ENCODE data around the gene ATP6V1G3. TPM values are rescaled to one million over a fixed set of nuclear protein-coding genes. Genes with fewer than 3 reads are reported as not detected.
"Not testable (repeated sequence)": the region's sequence is repeated elsewhere in the genome, so short reads cannot be mapped to it uniquely, and the experiment has no call there.

ATP6V1G3 gene
- total RNA-seq, 1 donor from 2014 or later: not detected

GRCh38 chr1:198481661-198482060, 58.8 kb downstream of the ATP6V1G3 start:
- no peak overlapping the region for H3K27ac Mint-ChIP-seq (ENCODE audit: unreplicated experiment)
- TF ChIP-seq, protein P1, sequence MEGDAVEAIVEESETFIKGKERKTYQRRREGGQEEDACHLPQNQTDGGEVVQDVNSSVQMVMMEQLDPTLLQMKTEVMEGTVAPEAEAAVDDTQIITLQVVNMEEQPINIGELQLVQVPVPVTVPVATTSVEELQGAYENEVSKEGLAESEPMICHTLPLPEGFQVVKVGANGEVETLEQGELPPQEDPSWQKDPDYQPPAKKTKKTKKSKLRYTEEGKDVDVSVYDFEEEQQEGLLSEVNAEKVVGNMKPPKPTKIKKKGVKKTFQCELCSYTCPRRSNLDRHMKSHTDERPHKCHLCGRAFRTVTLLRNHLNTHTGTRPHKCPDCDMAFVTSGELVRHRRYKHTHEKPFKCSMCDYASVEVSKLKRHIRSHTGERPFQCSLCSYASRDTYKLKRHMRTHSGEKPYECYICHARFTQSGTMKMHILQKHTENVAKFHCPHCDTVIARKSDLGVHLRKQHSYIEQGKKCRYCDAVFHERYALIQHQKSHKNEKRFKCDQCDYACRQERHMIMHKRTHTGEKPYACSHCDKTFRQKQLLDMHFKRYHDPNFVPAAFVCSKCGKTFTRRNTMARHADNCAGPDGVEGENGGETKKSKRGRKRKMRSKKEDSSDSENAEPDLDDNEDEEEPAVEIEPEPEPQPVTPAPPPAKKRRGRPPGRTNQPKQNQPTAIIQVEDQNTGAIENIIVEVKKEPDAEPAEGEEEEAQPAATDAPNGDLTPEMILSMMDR (IDR thresholded peaks at IDR 0.05): no peak
- H3K9me3 Mint-ChIP-seq (ENCODE audit: low read depth): peaks cover 6% of the 10 kb centered on the region
- no peak overlapping the region for H3K4me3 Mint-ChIP-seq (ENCODE audit: unreplicated experiment)
- peaks cover 12% of the 10 kb centered on the region for H3K4me1 Mint-ChIP-seq (ENCODE audit: low read depth)
- no peaks in the 10 kb centered on the region for H3K27me3 Mint-ChIP-seq (ENCODE audit: low read depth)
- DNase-seq (ENCODE audit: low spot score): no peak
- no peaks in the 10 kb centered on the region for H3K36me3 Mint-ChIP-seq (ENCODE audit: low read depth)

DNA sequence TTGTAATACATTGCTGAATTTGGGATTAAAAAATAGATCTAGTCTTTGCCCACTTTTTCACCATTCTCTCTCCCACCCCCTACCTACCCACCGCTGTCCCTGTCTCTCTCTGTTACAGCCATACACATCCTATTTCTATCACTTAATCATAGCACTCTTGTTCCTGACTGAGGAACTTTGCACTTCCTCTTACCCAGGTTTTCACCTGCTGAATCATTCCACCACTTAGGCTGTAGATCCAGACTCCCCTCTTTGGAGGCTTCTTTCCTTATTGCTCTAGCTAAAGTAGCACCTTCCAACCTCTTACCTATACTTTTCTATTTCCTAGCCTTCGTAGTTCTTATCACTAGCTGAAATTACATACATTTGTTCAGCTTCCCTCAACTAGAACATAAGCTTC, 59.6 kb downstream of the ATP6V1G3 start:
- no peak overlapping the region for H3K4me3 Mint-ChIP-seq (ENCODE audit: unreplicated experiment)
- TF ChIP-seq, protein P1 (IDR thresholded peaks at IDR 0.05): no peak

GRCh38 chr1:198477354-198477753, 63.1 kb downstream of the ATP6V1G3 start:
- H3K27me3 Mint-ChIP-seq (ENCODE audit: low read depth); DNase-seq (ENCODE audit: low spot score); H3K4me3 Mint-ChIP-seq (ENCODE audit: unreplicated experiment); H3K27ac Mint-ChIP-seq (ENCODE audit: unreplicated experiment); H3K36me3 Mint-ChIP-seq (ENCODE audit: low read depth); H3K4me1 Mint-ChIP-seq (ENCODE audit: low read depth): not testable (repeated sequence)
- H3K9me3 Mint-ChIP-seq (ENCODE audit: low read depth): peaks cover 21% of the 10 kb centered on the region

More for the DNA sequence above, 59.6 kb downstream of the ATP6V1G3 start:
- Mint-ChIP-seq H3K27ac (ENCODE audit: unreplicated experiment) (no peak overlapping the region), H3K9me3 (ENCODE audit: low read depth) (peaks cover 6% of the 10 kb centered on the region), H3K4me1 (ENCODE audit: low read depth) (peaks cover 12% of the 10 kb centered on the region), H3K27me3 (ENCODE audit: low read depth) (no peaks in the 10 kb centered on the region), H3K36me3 (ENCODE audit: low read depth) (no peaks in the 10 kb centered on the region)
- DNase-seq (ENCODE audit: low spot score): no peak

Other genes starting within 250 kb of the ATP6V1G3 start
- gene PTPRC, start 98.4 kb upstream of the ATP6V1G3 start, total RNA-seq: not detected in 3 replicates